Measurements from ENCODE around the gene ADAMTSL5.

The ADAMTSL5 gene

GRCh38 chr19:1492474-1493006, 20.3 kb downstream of the ADAMTSL5 start:
- TF ChIP-seq CTCF (IDR thresholded peaks at IDR 0.05; ENCODE audit: low read depth, low read length, missing control alignments) = no peak
- DNase-seq (ENCODE audit: low read depth) = no peak
- H3K4me3 ChIP-seq (ENCODE audit: low read depth, low read length) = no peak overlapping the region

- no peak for DNase-seq (ENCODE audit: low read depth)
- TF ChIP-seq CTCF (IDR thresholded peaks at IDR 0.05; ENCODE audit: low read depth, low read length, missing control alignments) = no peak
- H3K4me3 ChIP-seq (ENCODE audit: low read depth, low read length) = no peak overlapping the region
Measured at GRCh38 chr19:1491849-1492170, 21.0 kb downstream of the ADAMTSL5 start.

GRCh38 chr19:1491114-1491848, 21.5 kb downstream of the ADAMTSL5 start, which contains the start of gene REEP6:
REEP6 (plus strand) TSS chr19:1491181; CDS start chr19:1491270, 89 bp downstream.
- no peak for DNase-seq (ENCODE audit: low read depth)
- peak within 1 kb of the TSS; percentile 60 for H3K4me3 ChIP-seq (ENCODE audit: low read depth, low read length)
- no peak for TF ChIP-seq CTCF (IDR thresholded peaks at IDR 0.05; ENCODE audit: low read depth, low read length, missing control alignments)

- TF ChIP-seq CTCF (IDR thresholded peaks at IDR 0.05; ENCODE audit: low read depth, low read length, missing control alignments) = no peak
- peak; percentile 89 for DNase-seq (ENCODE audit: low read depth)
- H3K4me3 ChIP-seq (ENCODE audit: low read depth, low read length) = peak within 1 kb of the TSS; percentile 60
Measured at GRCh38 chr19:1490311-1491113, 22.3 kb downstream of the ADAMTSL5 start, which contains the start of gene PCSK4. PCSK4 (minus strand) TSS chr19:1490350; CDS start chr19:1490346, 4 bp downstream.

- TF ChIP-seq CTCF (IDR thresholded peaks at IDR 0.05; ENCODE audit: low read depth, low read length, missing control alignments) = no peak
- peak overlapping the region; percentile 60 for H3K4me3 ChIP-seq (ENCODE audit: low read depth, low read length)
Measured at GRCh38 chr19:1489463-1490310, 23.1 kb downstream of the ADAMTSL5 start.

GRCh38 chr19:1488282-1488601, 24.6 kb downstream of the ADAMTSL5 start:
- no peak overlapping the region for H3K4me3 ChIP-seq (ENCODE audit: low read depth, low read length)
- TF ChIP-seq CTCF (IDR thresholded peaks at IDR 0.05; ENCODE audit: low read depth, low read length, missing control alignments) = no peak
- DNase-seq (ENCODE audit: low read depth) = no peak

More at GRCh38 chr19:1489463-1490310, 23.1 kb downstream of the ADAMTSL5 start:
- no peak for DNase-seq (ENCODE audit: low read depth)

Data from GM12864 (cell line).